NCI-H128 (cell line): ENCODE data around the gene IGF2BP3.

ENCODE experiments used
- DNase-seq: peaks from one replicate; lab custom pipeline; 2025; ENCODE audit not compliant: unreplicated experiment; lab: John Stamatoyannopoulos, UW

IGF2BP3 gene

GRCh38 chr7:23380961-23381360 is 89.3 kb downstream of the IGF2BP3 start:
- DNase-seq = no peak

- no peak for DNase-seq
Observed at GRCh38 chr7:23380556-23380955, 89.7 kb downstream of the IGF2BP3 start.

- no peak for DNase-seq
Observed at GRCh38 chr7:23378996-23379395, 91.3 kb downstream of the IGF2BP3 start.

GRCh38 chr7:23377134-23377533 is 93.2 kb downstream of the IGF2BP3 start:
- no peak for DNase-seq

- no peak for DNase-seq
Observed at GRCh38 chr7:23373151-23374004, 96.9 kb downstream of the IGF2BP3 start.

- DNase-seq = no peak
Observed at GRCh38 chr7:23372611-23373010, 97.7 kb downstream of the IGF2BP3 start.

GRCh38 chr7:23371654-23372053 is 98.6 kb downstream of the IGF2BP3 start:
- no peak for DNase-seq

GRCh38 chr7:23369695-23370404 is 100.4 kb downstream of the IGF2BP3 start:
- DNase-seq = no peak

GRCh38 chr7:23369100-23369499 is 101.2 kb downstream of the IGF2BP3 start:
- DNase-seq = no peak

GRCh38 chr7:23358152-23358674 is 112.1 kb downstream of the IGF2BP3 start:
- DNase-seq = no peak

GRCh38 chr7:23357190-23358093 is 112.8 kb downstream of the IGF2BP3 start:
- DNase-seq = no peak

GRCh38 chr7:23356726-23357125 is 113.6 kb downstream of the IGF2BP3 start:
- no peak for DNase-seq

- no peak for DNase-seq
Observed at GRCh38 chr7:23356168-23356567, 114.1 kb downstream of the IGF2BP3 start.

GRCh38 chr7:23353172-23353571 is 117.1 kb downstream of the IGF2BP3 start:
- DNase-seq = peak; percentile 20

GRCh38 chr7:23350466-23350865 is 119.8 kb downstream of the IGF2BP3 start:
- DNase-seq = no peak

GRCh38 chr7:23349484-23350157 is 120.7 kb downstream of the IGF2BP3 start:
- DNase-seq = no peak

GRCh38 chr7:23347682-23348180 is 122.6 kb downstream of the IGF2BP3 start:
- no peak for DNase-seq

- no peak for DNase-seq
Observed at GRCh38 chr7:23347033-23347681, 123.1 kb downstream of the IGF2BP3 start.

- DNase-seq = no peak
Observed at GRCh38 chr7:23346316-23346715, 124.0 kb downstream of the IGF2BP3 start.

GRCh38 chr7:23345601-23346000 is 124.7 kb downstream of the IGF2BP3 start:
- no peak for DNase-seq
